ENCODE results near the gene COG7. TPM values are rescaled to one million over a fixed set of nuclear protein-coding genes. Genes with fewer than 3 reads are reported as not detected.

COG7 gene
- total RNA-seq, 1 experiment from 2014 or later = 22.1 TPM

GRCh38 chr16:23408242-23408822 lies 44.7 kb downstream of the COG7 start:
- no peak for ATAC-seq
- H3K9me3 ChIP-seq (ENCODE audit: control insufficient read depth in 1 of 2, insufficient read depth in 1 of 2, low read depth in 1 of 2, low read length in 2 of 2) = no peaks in the 10 kb centered on the region
- H3K27me3 ChIP-seq (ENCODE audit: insufficient read depth, low read length) = no peaks in the 10 kb centered on the region
- H3K27ac ChIP-seq (ENCODE audit: low read depth, low read length) = no peak overlapping the region
- H3K79me2 ChIP-seq (ENCODE audit: insufficient read depth, low read length) = no peaks in the 10 kb centered on the region
- ChIA-PET POLR2A (no interaction called here), CTCF (no interaction called here), RAD21 (ENCODE audit: low non-redundant PET in 1 of 2, low total read pairs in 2 of 2, uncharacterized antibody in 2 of 2, unreplicated experiment in 2 of 2) (no interaction called here)
- H3K4me2 ChIP-seq (ENCODE audit: low read length) = no peak overlapping the region
- no peak overlapping the region for H3K9ac ChIP-seq (ENCODE audit: low read length)
- TF ChIP-seq SIN3A (IDR thresholded peaks at IDR 0.05; ENCODE audit: low read depth) = no peak
- TF ChIP-seq ELF1 (IDR thresholded peaks at IDR 0.05; ENCODE audit: borderline replicate concordance, low read depth) = no peak
- TF ChIP-seq, protein P1, sequence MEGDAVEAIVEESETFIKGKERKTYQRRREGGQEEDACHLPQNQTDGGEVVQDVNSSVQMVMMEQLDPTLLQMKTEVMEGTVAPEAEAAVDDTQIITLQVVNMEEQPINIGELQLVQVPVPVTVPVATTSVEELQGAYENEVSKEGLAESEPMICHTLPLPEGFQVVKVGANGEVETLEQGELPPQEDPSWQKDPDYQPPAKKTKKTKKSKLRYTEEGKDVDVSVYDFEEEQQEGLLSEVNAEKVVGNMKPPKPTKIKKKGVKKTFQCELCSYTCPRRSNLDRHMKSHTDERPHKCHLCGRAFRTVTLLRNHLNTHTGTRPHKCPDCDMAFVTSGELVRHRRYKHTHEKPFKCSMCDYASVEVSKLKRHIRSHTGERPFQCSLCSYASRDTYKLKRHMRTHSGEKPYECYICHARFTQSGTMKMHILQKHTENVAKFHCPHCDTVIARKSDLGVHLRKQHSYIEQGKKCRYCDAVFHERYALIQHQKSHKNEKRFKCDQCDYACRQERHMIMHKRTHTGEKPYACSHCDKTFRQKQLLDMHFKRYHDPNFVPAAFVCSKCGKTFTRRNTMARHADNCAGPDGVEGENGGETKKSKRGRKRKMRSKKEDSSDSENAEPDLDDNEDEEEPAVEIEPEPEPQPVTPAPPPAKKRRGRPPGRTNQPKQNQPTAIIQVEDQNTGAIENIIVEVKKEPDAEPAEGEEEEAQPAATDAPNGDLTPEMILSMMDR (IDR thresholded peaks at IDR 0.05 in 2 of 3, conservative IDR thresholded peaks at IDR 0.05 in 1 of 3; ENCODE audit: borderline replicate concordance in 1 of 3, insufficient read depth in 1 of 3, low read depth in 2 of 3, low read length in 2 of 3) = no peak
- no peak for TF ChIP-seq YY1 (IDR thresholded peaks at IDR 0.05; ENCODE audit: extremely low read depth, insufficient replicate concordance, low read depth, low read length)
- TF ChIP-seq, protein P2, sequence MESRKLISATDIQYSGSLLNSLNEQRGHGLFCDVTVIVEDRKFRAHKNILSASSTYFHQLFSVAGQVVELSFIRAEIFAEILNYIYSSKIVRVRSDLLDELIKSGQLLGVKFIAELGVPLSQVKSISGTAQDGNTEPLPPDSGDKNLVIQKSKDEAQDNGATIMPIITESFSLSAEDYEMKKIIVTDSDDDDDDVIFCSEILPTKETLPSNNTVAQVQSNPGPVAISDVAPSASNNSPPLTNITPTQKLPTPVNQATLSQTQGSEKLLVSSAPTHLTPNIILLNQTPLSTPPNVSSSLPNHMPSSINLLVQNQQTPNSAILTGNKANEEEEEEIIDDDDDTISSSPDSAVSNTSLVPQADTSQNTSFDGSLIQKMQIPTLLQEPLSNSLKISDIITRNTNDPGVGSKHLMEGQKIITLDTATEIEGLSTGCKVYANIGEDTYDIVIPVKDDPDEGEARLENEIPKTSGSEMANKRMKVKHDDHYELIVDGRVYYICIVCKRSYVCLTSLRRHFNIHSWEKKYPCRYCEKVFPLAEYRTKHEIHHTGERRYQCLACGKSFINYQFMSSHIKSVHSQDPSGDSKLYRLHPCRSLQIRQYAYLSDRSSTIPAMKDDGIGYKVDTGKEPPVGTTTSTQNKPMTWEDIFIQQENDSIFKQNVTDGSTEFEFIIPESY (IDR thresholded peaks at IDR 0.05; ENCODE audit: extremely low read depth, insufficient replicate concordance, low read length) = no peak
- no peak for TF ChIP-seq CBX3 (IDR thresholded peaks at IDR 0.05; ENCODE audit: low read depth)
- TF ChIP-seq FOSL1 (IDR thresholded peaks at IDR 0.05; ENCODE audit: low read depth) = no peak
- TF ChIP-seq ZNF274 (IDR thresholded peaks at IDR 0.05; ENCODE audit: low read depth, low read length) = no peak
- TF ChIP-seq SP1 (IDR thresholded peaks at IDR 0.05; ENCODE audit: low read depth) = no peak
- TF ChIP-seq TCF7L2 (IDR thresholded peaks at IDR 0.05; ENCODE audit: borderline replicate concordance, extremely low read depth, insufficient read depth, insufficient read length) = no peak
- no peak for TF ChIP-seq CEBPB (IDR thresholded peaks at IDR 0.05; ENCODE audit: low read depth)
- TF ChIP-seq SRF (IDR thresholded peaks at IDR 0.05; ENCODE audit: low read depth) = no peak
- TF ChIP-seq ZFX (IDR thresholded peaks at IDR 0.05) = no peak
- no peaks in the 10 kb centered on the region for H3K9me2 ChIP-seq (ENCODE audit: insufficient read depth)
- H3K4me1 ChIP-seq (ENCODE audit: control insufficient read depth in 1 of 2, insufficient read depth in 2 of 2, low read length in 2 of 2) = no peaks in the 10 kb centered on the region
- intact Hi-C loops (cut with micrococcal nuclease) = no loop called here
- H2AFZ ChIP-seq (ENCODE audit: low read depth, low read length, poor library complexity, severe bottlenecking) = no peak overlapping the region
- BruUV-seq (replicated peaks) = no TSS peak
- no peak for DNase-seq (ENCODE audit: low read depth, low spot score)
- H3K4me3 ChIP-seq (replicated peaks in 1 of 2; ENCODE audit: low read depth in 1 of 2, low read length in 2 of 2) = no peak overlapping the region
- peaks cover 8 to 15% of the 10 kb centered on the region in 2 experiments for H3K36me3 ChIP-seq (ENCODE audit: control insufficient read depth in 1 of 2, insufficient read depth in 2 of 2, low read length in 2 of 2)
- H4K20me1 ChIP-seq (ENCODE audit: insufficient read depth) = no peaks in the 10 kb centered on the region

All from HCT116 (cell line).